Measurements from ENCODE around the gene SORCS2.

SORCS2 gene

DNA sequence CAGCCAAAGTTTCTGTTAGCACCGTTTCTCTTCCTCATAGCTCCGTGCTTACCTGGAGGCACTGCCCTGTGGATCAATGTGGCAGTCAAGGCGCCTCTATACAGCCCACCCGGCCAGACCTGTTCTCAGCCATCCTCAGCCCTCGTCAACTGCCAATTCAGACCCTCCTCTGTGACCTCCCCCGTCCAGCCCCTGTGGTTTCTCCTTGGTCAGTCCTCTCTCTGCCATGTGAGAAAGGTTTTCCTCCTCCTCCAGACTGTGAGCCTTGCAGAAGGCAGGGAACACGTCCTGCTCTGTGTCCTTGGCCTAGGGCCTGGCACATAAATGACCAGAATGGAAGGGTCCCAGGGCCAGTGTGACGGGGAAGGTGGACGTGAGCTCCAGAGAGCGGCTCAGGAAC is 417.0 kb downstream of the SORCS2 start:
- no peak for DNase-seq (ENCODE audit: low read depth, low spot score)

DNA sequence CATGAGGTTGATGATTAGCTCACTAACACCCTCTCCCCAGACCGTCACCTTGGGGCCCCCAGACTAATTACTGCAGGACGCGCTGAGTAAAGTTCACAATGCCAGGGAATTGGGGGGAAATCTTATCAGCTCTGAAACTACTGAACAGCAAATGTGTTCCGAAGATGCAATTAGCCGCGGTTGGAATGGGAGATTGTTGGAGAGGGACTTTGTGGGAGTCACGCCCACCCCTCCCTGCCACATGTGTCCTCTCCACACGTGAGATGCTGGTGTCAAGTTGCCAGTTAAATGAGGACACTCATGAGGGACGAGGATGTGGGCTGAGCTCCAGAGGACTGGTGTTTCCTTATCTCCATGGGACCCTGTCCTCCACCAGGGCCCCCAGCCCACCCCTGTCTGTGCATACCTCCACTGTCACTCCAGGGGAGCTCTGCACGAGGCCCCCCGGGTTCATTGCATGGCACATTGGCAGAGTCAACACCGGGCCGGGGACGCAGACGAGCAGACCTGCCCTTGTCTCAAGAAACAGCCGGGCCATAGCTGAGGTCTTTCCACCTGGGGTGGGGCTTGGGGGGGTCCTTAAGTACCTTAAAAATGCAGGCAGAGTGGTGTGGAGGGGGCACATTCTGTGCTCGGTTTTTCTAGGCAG is 417.8 kb downstream of the SORCS2 start:
- no peak for DNase-seq (ENCODE audit: low read depth, low spot score)

DNA sequence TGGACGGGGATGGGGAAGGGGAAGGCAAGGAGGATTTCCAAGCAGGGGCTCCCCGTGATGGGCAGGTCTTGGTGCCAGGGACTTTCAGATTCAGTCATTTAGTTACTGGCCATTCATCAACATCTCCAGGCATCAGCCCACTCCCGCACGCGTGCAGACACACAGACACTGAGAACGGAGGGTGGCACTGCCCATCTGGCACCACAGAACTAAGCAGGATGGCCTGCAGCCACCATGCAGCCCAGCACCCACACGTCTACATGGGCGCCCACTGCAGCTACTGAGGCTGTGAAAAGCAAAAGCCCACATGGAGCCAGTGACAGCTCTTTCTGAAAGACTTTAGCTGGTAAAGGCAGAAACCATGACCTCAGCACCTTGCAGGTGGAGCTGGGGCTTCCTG is 418.5 kb downstream of the SORCS2 start:
- DNase-seq (ENCODE audit: low read depth, low spot score) = no peak

DNA sequence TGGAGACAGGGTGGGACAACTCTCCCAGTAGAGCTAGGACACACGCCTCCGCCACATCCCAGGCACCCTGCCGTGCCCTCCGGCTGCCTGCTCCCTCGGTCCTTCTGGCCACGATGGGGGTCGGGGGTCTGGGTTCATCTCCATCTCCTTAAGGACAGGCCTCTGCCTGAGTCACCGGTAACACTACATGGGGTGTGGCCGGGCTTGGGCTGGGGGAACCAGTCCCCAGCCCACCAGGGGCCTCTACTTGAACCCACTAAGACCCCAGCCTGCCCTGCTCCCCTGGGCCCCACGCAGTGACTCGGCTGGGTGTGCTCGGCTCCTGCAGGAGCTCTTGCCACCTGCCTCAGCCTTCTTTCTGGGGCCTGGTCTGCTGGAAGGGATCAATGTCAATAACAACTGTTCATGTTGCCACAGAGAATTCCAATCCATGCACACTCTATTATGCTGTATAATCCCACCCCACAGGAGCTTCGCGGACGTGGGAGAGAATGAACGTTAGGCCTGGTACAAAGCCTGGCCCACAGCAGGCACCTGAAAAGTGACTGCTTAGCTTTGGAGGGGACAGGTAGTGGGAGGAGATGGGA is 420.1 kb downstream of the SORCS2 start:
- DNase-seq (ENCODE audit: low read depth, low spot score) = no peak

DNA sequence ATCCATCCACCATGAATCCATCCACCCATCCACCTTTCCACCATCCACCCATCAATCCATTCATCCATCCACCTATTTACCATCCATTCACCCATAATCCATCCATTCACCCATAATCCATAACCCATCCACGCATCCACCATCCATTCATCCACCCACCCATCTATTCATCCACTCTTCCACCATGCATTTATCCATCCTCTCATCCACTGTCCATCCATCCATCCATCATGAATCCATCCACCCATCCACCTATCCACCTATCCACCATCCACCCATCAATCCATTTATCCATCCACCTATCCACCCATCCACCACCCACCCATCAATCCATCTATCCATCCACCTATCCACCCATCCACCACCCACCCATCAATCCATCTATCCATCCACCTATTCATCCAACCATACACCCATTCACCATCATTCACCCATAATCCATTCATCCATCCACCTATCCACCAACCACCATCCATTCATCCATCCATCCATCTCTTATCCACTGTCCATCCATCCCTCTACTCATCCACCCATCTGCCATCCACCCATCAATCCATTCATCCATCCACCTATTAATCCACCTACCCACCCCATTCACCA is 422.1 kb downstream of the SORCS2 start:
- DNase-seq (ENCODE audit: low read depth, low spot score) = no peak

DNA sequence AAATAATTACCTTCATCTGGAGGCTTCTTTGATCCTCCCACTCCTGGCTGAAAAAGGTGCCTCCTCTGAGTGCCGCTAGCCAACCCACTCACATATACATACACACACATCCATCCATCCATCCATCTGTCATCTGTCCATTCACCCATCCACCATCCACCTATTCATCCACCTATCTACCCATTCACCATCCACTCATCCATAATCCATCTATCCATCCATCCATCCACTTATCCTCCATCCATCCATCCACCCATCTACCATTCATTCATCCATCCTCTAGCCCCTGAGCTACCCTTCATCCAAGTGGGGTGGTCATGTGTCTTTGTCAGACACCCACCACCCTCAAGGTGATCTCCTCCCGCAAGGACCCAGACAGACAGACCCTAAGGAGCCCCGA is 423.9 kb downstream of the SORCS2 start:
- no peak for DNase-seq (ENCODE audit: low read depth, low spot score)

DNA sequence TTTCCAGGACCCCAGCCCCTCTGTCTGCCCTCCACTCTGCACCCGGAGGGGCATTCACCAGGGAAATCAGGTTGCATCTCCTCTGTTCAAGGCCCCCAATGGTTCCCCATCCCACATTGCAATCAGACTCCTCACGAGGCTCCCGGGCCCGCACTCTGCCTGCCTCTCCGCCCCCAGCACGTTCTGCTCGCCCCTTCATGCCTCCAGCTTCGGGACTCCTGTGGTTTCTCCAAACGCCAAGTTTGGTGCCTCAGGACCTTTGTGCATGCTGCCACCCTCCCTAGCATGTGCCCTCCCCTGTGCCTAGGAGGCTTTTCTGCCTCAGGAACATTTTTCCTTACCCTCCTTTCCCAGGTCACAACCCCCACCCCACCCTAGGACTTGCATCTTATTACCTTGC is 426.0 kb downstream of the SORCS2 start:
- DNase-seq (ENCODE audit: low read depth, low spot score) = no peak

DNA sequence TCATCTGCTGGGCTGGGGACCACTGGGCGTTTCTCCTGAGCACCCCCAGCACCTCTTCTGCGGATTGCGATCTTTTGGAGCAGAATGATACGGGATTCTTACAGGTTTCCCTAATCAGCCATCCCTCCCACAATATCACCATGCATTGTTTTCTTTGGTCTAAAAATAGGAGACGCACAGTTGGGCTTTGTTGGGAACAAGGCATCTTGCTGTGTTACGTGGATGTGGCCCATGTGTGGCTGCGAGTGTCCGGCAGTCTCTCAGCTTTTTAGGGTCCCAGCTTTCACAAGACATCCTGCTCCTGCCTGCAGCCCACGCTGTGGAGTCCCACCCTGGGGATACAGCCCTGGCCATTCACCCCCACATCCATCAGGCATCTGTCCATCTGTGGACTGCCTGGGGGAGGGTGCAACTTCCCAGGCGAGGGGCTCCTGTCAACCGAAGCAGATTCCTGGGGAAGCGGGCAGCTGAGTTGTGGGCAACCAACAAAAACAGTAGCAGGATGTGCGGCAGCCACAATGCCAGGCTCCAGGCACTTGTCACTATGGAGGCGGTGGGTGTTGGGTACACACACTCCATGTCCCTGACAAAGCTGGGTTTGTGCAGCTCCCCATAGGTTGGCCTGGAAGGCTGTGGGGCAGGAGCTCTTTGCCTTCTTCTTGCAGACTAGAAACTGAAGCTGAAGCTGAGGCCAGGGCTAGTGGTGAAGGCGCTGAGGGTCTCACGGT is 427.9 kb downstream of the SORCS2 start:
- DNase-seq (ENCODE audit: low read depth, low spot score) = no peak

DNA sequence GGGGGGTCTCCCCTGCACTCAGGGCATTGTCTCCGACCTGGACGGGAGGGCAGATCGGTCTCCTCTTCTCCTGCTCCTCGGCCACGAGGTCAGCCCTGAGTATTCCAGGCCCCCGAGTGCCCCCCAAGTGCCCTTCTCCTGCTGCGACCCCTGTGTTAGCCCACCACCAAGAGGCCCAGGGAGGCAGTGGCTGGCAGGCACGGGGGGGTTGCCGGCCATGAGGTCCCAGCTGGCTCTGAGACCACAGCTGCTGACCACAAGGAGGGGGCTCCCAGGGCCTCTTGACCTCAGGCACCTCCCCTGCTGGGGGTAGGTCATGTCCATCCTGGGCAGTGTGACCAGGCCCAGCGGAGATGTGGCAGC is 428.5 kb downstream of the SORCS2 start:
- no peak for DNase-seq (ENCODE audit: low read depth, low spot score)

DNA sequence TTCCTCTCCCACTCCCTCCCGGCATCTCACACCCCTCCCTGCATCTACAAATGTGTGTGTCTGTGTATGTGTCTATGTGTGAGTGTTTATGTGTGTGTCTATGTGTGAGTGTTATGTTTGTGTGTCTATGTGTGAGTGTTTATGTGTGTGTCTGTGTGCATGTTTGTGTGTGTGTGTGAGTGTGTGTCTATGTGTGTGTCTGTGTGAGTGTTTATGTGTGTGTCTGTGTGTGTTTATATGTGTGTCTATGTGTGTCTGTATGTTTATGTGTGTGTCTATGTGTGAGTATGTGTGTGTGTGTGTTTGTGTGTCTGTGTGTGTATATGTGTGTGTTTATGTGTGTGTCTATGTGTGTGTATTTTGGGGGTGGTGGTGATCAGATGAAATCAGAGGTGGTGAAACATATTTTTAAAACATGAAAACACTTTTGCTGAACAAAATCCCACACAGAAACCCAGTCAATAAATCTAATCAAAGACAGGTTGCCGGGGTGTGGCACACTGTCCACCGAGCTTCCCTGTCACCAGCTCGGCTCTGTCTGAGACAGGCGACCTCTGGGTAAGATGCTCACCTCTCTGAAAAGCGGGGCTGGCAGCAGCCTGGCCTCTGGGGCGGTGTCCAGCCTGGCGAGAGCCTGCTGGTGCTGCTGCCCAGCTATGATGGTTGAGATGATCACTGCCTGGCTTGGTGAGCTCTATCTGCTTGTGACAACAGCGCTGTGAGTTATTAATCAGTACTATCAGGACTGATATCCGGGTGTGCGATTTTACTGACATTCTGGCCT is 429.1 kb downstream of the SORCS2 start:
- DNase-seq (ENCODE audit: low read depth, low spot score) = no peak

DNA sequence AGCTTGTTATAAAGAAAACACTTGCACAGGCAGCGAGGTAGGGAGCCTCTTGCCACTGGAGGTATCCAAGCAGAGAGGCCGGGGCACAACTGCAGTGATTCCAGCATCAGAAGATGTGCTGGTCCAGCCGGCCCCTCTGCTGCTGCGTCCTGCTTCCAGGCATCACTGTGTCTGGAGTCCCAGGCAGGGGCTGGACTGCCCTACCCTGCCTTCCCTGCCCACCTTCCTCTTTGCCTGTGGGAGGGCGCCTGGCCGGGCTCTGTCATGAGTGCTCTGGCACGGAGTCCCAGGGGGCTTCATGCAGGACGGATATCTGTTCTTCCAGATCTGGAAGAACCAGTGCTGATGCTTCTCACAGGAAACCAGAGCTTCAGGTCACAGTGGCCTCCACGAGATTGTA is 430.0 kb downstream of the SORCS2 start:
- DNase-seq (ENCODE audit: low read depth, low spot score) = no peak

DNA sequence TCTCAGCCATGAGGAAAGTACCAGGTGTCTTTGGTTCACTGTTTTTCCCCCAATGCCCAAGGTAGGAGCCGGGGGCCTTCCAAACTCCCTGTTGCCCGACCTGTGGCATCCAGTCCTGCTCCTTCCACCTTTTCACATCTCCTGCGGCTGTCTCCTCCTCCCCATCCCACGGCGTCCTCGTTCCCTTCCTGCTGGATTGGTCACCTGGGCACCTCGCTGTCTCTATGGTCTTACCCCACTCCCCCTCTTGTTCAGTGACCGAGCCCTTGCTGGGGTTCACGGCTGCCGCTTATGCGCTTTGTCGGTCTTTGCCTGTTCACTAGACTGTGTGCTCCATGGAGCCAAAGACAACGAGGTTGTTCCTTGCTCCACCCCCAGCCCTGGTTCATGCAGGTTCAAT is 431.1 kb downstream of the SORCS2 start:
- DNase-seq (ENCODE audit: low read depth, low spot score) = no peak

DNA sequence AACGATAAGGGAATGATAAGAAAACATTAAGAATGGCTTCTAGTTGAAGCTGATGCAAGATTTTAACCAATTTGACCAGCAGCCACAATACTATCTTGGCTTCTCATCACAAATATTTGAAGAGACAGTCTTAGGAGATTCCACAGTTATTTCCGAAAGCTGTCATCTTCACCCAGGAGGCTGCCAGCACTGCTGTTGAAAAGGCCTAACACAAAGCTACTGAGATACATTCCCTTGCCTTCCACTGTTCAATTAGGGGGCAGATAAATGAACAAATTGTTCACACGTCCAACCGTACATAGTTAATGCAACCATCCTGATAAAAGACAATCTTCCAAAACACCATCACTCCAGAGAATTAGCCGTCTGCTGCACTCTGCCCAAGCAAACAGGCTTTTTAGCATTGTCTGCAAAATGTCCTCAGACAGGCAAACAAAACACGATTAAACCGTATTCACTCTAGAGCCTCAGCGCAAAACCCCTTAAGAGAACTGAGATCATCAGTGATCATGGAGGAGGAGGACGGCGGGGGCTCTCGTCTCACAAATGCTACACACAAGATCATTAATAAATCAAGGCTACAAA is 432.1 kb downstream of the SORCS2 start:
- no peak for DNase-seq (ENCODE audit: low read depth, low spot score)

DNA sequence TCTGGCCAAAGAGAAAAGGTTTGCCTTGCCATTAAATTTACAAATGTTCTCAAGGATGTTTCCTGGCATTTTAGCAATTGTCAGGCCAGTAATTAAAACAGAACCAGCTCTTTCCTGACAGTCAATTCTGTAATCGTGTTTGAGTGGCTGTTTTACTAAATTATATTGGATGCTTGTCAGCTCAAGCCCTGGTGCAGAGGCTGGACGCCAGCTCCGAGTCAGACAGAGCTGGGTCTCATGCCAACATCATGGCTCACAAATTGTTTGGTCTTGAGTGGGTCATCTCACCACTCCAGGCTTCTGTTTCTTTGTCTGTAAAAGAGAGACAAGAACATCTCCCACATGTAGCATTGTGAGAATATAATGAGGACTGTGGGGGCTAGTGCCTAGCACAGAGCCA is 432.7 kb downstream of the SORCS2 start:
- no peak for DNase-seq (ENCODE audit: low read depth, low spot score)

DNA sequence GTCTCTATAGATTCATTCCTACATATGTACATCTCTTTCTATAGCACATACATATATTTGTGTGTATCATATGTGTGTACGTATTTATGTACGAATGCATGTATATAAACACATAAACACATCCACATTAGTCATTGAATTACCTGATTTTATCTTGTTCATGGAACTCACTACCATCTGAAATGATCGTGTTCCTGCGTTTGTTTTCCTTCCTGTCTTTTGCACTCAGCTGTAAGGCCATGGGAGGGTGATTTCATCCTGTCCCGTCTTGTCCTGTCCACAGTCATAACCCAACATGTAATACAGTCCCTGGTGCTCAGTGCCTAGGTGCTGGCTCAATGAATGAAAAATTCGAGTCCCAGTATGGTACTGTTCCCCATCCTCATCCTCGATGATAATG is 434.2 kb downstream of the SORCS2 start:
- no peak for DNase-seq (ENCODE audit: low read depth, low spot score)

DNA sequence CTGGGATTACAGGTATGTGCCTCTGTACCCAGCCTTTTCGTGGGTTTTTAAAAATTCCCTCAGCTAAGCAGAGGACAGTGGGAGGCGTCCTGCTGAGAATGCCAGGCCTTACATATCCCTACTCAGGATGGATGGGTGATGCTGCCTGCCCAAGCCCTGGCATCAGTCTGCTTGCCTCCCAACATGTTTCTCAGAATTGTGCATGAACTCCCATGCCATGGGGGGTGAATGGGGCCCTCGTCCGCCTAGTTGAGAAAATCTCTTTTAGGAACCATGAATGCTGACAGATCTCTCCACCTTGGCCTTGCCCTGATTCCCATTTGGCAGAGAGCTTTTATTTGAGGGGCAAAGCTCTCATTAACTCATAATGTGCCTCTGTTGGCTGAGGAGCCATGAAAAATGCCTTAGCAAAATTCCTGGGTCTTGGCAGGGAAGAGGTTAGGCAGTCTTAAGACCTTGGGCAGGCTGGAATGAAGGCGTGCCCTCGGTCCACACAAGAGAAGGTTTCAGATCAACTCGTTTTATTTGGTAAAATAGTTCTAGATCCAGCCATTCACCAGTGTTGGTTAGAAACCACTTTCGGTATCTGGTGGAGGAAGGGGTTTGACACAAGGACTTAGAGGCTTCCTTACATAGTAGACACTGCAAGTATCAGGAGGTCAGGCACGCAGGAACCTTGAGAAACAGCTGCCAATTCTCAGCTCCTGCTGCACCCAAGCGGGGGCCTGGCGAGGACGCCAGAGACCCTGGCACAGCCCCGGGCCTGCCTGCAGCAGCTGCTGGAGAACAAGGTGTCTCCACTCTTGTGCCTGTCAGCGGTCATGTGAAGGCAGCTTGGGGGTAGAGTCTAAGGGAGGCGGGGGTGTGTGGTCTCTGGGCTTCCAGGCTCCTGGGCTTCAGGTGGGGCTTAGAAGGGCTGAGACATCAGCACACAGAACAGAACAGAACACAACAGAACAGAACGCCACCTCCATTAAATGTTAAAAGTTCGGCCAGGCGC is 435.2 kb downstream of the SORCS2 start:
- DNase-seq (ENCODE audit: low read depth, low spot score) = no peak

DNA sequence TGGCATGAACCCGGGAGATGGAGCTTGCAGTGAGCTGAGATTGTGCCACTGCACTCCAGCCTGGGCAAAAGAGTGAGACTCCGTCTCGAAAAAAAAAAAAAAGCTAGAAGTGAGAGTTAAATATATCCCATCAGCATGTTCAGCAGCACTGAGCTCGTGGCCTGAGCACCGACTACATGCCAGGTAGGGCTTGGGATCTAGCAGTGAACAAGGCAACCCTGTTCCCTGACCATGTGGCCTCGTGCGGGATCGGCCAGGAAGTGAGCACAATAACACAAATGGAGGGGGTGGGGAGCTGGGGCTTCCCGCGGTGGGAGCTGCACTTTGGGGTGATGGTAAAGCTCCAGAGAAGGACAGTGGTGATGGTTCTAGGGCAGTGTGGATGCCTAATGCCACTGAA is 436.1 kb downstream of the SORCS2 start:
- DNase-seq (ENCODE audit: low read depth, low spot score) = no peak

DNA sequence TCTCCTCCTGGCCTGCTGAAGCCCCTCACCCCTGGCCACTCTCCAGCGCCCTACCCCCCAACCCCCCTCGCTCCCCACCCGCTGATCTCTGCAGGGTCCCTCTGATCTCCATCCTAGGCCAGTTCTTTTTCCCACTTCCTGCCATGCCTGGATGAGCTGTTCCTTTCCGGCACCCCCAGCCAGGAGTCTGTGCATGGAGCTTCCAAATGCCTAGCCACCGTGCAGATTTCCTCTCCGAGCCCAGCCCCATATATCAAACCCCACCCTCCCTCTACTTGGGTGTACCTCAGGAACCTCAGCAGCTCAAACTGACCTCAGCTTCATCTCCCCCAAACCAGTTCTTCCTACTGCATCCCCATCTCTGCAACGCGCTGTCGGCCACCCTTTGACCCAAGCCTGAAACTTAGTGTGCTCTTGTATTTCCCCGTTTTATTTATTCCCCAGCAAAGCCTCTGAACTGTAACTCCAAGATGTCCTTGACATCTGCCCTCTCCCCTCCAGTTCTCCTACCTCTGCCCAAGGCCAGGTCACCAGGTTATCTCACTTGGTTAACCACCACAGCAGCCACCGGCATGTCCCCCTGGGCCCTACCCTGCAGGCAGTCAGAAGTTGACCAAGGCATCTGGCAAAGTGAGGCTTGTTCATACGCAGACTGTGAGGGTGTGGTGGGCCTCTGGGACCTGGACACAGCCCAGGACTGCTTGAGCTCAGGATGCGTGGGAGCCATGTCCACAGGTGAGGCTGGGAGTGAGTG is 437.3 kb downstream of the SORCS2 start:
- no peak for DNase-seq (ENCODE audit: low read depth, low spot score)

DNA sequence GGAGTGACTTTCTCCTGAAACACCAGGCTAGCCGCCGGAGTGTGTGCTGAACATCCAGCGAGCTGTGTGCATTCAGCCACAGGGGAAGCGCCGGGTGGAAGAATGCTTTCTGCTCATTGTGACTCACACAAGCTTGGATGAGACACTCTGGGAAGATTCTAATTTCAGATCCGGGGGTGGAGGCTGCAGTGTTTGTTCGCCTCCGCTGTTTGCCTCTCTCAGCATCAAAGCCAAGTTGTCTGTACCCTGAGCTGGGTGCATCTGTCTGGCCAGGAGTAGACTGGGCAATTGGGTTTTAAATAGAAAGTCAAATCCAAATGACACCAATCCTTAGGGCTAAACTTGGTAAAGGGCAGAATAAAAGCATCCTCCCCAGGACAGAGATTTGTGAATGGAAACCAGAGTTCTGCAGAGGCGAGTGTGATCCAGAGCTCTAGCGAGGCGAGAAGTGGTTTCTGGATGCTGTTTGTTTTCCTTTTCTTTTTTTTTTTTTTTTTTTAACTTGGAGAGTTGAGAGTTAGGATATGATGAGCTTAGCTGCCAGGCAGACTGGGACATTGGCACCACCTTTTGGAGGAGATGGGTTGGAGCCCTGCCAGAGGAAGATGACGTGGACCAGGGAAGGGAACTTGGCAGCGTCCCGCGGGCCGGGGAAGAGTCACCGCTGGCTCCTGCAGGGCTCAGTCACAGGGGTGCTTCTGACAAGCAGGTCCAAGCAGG is 438.4 kb downstream of the SORCS2 start:
- DNase-seq (ENCODE audit: low read depth, low spot score) = peak; percentile 58

Data from smooth muscle cell of the brain vasculature (primary cell).